ENCODE measurements around the gene IL13.

The IL13 gene

GRCh38 chr5:132677682-132678400 lies 19.9 kb downstream of the IL13 start:
- WGBS, 2 donors (ENCODE audit: extremely low coverage in 2 of 2, insufficient read length in 2 of 2, insufficient replicate concordance in 1 of 2): no CpG with 5 or more reads among the region's 15 CpGs
- Histone ChIP-seq H3K4me3 (ENCODE audit: low read length in 2 of 2) (no peak overlapping the region), H2BK15ac (ENCODE audit: low read length) (no peak overlapping the region), H3K36me3 (replicated peaks in 1 of 2; ENCODE audit: control insufficient read depth in 2 of 2, insufficient read depth in 2 of 2, low read length in 2 of 2) (no peaks in the 10 kb centered on the region), H3K27me3 (ENCODE audit: control insufficient read depth in 3 of 3, insufficient read depth in 3 of 3, low read depth in 1 of 3, low read length in 3 of 3) (peaks cover 0 to 19% (median 0%) of the 10 kb centered on the region in 3 experiments), H2AFZ (ENCODE audit: low read length) (no peak overlapping the region), H2BK5ac (ENCODE audit: low read length) (no peak overlapping the region), H3K27ac (replicated peaks; ENCODE audit: low read length) (no peak overlapping the region), H3K4ac (ENCODE audit: low read length) (no peak overlapping the region), H3K4me1 (ENCODE audit: control insufficient read depth in 2 of 2, insufficient read depth in 1 of 2, low read depth in 1 of 2, low read length in 2 of 2) (peaks cover 0 to 2% of the 10 kb centered on the region in 2 donors), H3K9ac (ENCODE audit: low read depth, low read length, poor library complexity) (no peak overlapping the region), H2AK5ac (ENCODE audit: low read depth, low read length) (no peak overlapping the region), H2BK120ac (ENCODE audit: low read depth, low read length) (no peak overlapping the region), H3K79me1 (ENCODE audit: low read depth, low read length) (no peaks in the 10 kb centered on the region), H3K18ac (ENCODE audit: low read length) (peak overlapping the region; percentile 60), H4K8ac (ENCODE audit: low read depth, low read length) (no peak overlapping the region), H3K4me2 (ENCODE audit: insufficient read depth, low read length, poor library complexity, severe bottlenecking) (no peak overlapping the region), H2BK12ac (ENCODE audit: low read length) (no peak overlapping the region), H4K91ac (ENCODE audit: low read depth, low read length, poor library complexity) (no peak overlapping the region), H3K23ac (ENCODE audit: low read depth, low read length, poor library complexity) (no peak overlapping the region), H3K14ac (ENCODE audit: low read length) (no peak overlapping the region), H3K9me3 (replicated peaks in 1 of 2; ENCODE audit: control insufficient read depth in 2 of 2, insufficient read depth in 1 of 2, low read depth in 1 of 2, low read length in 2 of 2) (no peaks in the 10 kb centered on the region)
- no peak for DNase-seq (ENCODE audit: low spot score)

GRCh38 chr5:132678735-132679134 lies 20.8 kb downstream of the IL13 start:
- Histone ChIP-seq H3K27ac (replicated peaks; ENCODE audit: low read length) (no peak overlapping the region), H3K79me1 (ENCODE audit: low read depth, low read length) (no peaks in the 10 kb centered on the region), H3K23ac (ENCODE audit: low read depth, low read length, poor library complexity) (no peak overlapping the region), H3K9ac (ENCODE audit: low read depth, low read length, poor library complexity) (no peak overlapping the region), H3K14ac (ENCODE audit: low read length) (no peak overlapping the region), H3K4ac (ENCODE audit: low read length) (no peak overlapping the region), H2AFZ (ENCODE audit: low read length) (no peak overlapping the region), H3K18ac (ENCODE audit: low read length) (no peak overlapping the region), H4K91ac (ENCODE audit: low read depth, low read length, poor library complexity) (no peak overlapping the region), H2AK5ac (ENCODE audit: low read depth, low read length) (no peak overlapping the region), H3K4me3 (ENCODE audit: low read length in 2 of 2) (peak overlapping the region in 1 of 2 donors; percentile 33), H2BK15ac (ENCODE audit: low read length) (no peak overlapping the region), H3K36me3 (replicated peaks in 1 of 2; ENCODE audit: control insufficient read depth in 2 of 2, insufficient read depth in 2 of 2, low read length in 2 of 2) (no peaks in the 10 kb centered on the region), H3K4me2 (ENCODE audit: insufficient read depth, low read length, poor library complexity, severe bottlenecking) (no peak overlapping the region), H3K27me3 (ENCODE audit: control insufficient read depth in 3 of 3, insufficient read depth in 3 of 3, low read depth in 1 of 3, low read length in 3 of 3) (peaks cover 0 to 14% (median 0%) of the 10 kb centered on the region in 3 experiments), H2BK5ac (ENCODE audit: low read length) (no peak overlapping the region), H4K8ac (ENCODE audit: low read depth, low read length) (no peak overlapping the region), H3K9me3 (replicated peaks in 1 of 2; ENCODE audit: control insufficient read depth in 2 of 2, insufficient read depth in 1 of 2, low read depth in 1 of 2, low read length in 2 of 2) (no peaks in the 10 kb centered on the region), H2BK12ac (ENCODE audit: low read length) (no peak overlapping the region), H3K4me1 (ENCODE audit: control insufficient read depth in 2 of 2, insufficient read depth in 1 of 2, low read depth in 1 of 2, low read length in 2 of 2) (peaks cover 0 to 2% of the 10 kb centered on the region in 2 donors), H2BK120ac (ENCODE audit: low read depth, low read length) (no peak overlapping the region)
- no peak for DNase-seq (ENCODE audit: low spot score)
- no CpG with 5 or more reads among the region's 1 CpG for WGBS, 2 donors (ENCODE audit: extremely low coverage in 2 of 2, insufficient read length in 2 of 2, insufficient replicate concordance in 1 of 2)

- H2BK120ac ChIP-seq (ENCODE audit: low read depth, low read length): no peak overlapping the region
- no peak overlapping the region for H4K8ac ChIP-seq (ENCODE audit: low read depth, low read length)
- no peak overlapping the region for H2AK5ac ChIP-seq (ENCODE audit: low read depth, low read length)
- no peaks in the 10 kb centered on the region for H3K9me3 ChIP-seq (replicated peaks in 1 of 2; ENCODE audit: control insufficient read depth in 2 of 2, insufficient read depth in 1 of 2, low read depth in 1 of 2, low read length in 2 of 2)
- peak overlapping the region in 1 of 2 donors; percentile 33 for H3K4me3 ChIP-seq (ENCODE audit: low read length in 2 of 2)
- H2BK5ac ChIP-seq (ENCODE audit: low read length): no peak overlapping the region
- H3K36me3 ChIP-seq (replicated peaks in 1 of 2; ENCODE audit: control insufficient read depth in 2 of 2, insufficient read depth in 2 of 2, low read length in 2 of 2): no peaks in the 10 kb centered on the region
- no peak overlapping the region for H3K27ac ChIP-seq (replicated peaks; ENCODE audit: low read length)
- no peak overlapping the region for H3K9ac ChIP-seq (ENCODE audit: low read depth, low read length, poor library complexity)
- H3K4me1 ChIP-seq (ENCODE audit: control insufficient read depth in 2 of 2, insufficient read depth in 1 of 2, low read depth in 1 of 2, low read length in 2 of 2): peaks cover 0 to 2% of the 10 kb centered on the region in 2 donors
- H2BK12ac ChIP-seq (ENCODE audit: low read length): no peak overlapping the region
- peaks cover 0 to 9% (median 0%) of the 10 kb centered on the region in 3 experiments for H3K27me3 ChIP-seq (ENCODE audit: control insufficient read depth in 3 of 3, insufficient read depth in 3 of 3, low read depth in 1 of 3, low read length in 3 of 3)
- DNase-seq (ENCODE audit: low spot score): no peak
- WGBS, 2 donors (ENCODE audit: extremely low coverage in 2 of 2, insufficient read length in 2 of 2, insufficient replicate concordance in 1 of 2): no CpG with 5 or more reads among the region's 7 CpGs
- no peak overlapping the region for H3K23ac ChIP-seq (ENCODE audit: low read depth, low read length, poor library complexity)
- no peak overlapping the region for H4K91ac ChIP-seq (ENCODE audit: low read depth, low read length, poor library complexity)
- no peak overlapping the region for H3K4ac ChIP-seq (ENCODE audit: low read length)
- no peak overlapping the region for H2AFZ ChIP-seq (ENCODE audit: low read length)
- H3K18ac ChIP-seq (ENCODE audit: low read length): no peak overlapping the region
- H3K4me2 ChIP-seq (ENCODE audit: insufficient read depth, low read length, poor library complexity, severe bottlenecking): no peak overlapping the region
- H3K14ac ChIP-seq (ENCODE audit: low read length): no peak overlapping the region
- H2BK15ac ChIP-seq (ENCODE audit: low read length): no peak overlapping the region
- no peaks in the 10 kb centered on the region for H3K79me1 ChIP-seq (ENCODE audit: low read depth, low read length)
Observed at GRCh38 chr5:132679166-132679565, 21.2 kb downstream of the IL13 start.

DNA sequence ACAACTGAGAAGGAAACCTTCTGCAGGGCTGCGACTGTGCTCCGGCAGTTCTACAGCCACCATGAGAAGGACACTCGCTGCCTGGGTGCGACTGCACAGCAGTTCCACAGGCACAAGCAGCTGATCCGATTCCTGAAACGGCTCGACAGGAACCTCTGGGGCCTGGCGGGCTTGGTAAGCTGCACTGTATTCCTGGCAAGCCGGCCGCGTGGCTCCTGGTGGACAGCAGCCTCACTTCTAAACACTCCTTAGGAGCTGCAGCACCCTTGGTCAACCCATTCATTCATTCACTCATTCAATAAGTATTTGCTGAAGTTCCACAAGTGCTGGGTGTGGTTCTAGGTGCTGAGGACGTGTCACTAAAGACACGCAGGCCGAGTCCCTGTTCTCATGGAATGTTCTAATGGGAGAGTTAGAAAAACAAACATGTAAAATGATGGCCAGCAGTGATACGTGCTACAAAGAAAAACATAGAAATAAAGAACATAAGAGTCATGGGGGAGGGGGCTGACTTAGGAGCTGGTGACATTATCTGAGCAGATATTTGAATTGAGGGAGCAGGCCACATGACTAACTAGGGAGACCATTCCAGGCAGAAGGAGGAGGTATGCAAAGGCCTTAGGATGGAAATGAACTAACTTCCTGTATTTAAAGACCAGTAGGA lies 21.9 kb downstream of the IL13 start:
- Histone ChIP-seq H4K8ac (ENCODE audit: low read depth, low read length) (no peak overlapping the region), H3K79me1 (ENCODE audit: low read depth, low read length) (no peaks in the 10 kb centered on the region), H3K27me3 (ENCODE audit: control insufficient read depth in 3 of 3, insufficient read depth in 3 of 3, low read depth in 1 of 3, low read length in 3 of 3) (peaks cover 0 to 8% (median 0%) of the 10 kb centered on the region in 3 experiments), H2AFZ (ENCODE audit: low read length) (no peak overlapping the region), H3K4me1 (ENCODE audit: control insufficient read depth in 2 of 2, insufficient read depth in 1 of 2, low read depth in 1 of 2, low read length in 2 of 2) (peaks cover 0 to 2% of the 10 kb centered on the region in 2 donors), H2BK5ac (ENCODE audit: low read length) (no peak overlapping the region), H3K23ac (ENCODE audit: low read depth, low read length, poor library complexity) (peak overlapping the region; percentile 39), H3K27ac (replicated peaks; ENCODE audit: low read length) (no peak overlapping the region), H3K18ac (ENCODE audit: low read length) (no peak overlapping the region), H2BK12ac (ENCODE audit: low read length) (no peak overlapping the region), H3K4me2 (ENCODE audit: insufficient read depth, low read length, poor library complexity, severe bottlenecking) (no peak overlapping the region), H3K9ac (ENCODE audit: low read depth, low read length, poor library complexity) (no peak overlapping the region), H3K4me3 (ENCODE audit: low read length in 2 of 2) (no peak overlapping the region), H3K14ac (ENCODE audit: low read length) (no peak overlapping the region), H3K4ac (ENCODE audit: low read length) (no peak overlapping the region), H2AK5ac (ENCODE audit: low read depth, low read length) (no peak overlapping the region), H3K9me3 (replicated peaks in 1 of 2; ENCODE audit: control insufficient read depth in 2 of 2, insufficient read depth in 1 of 2, low read depth in 1 of 2, low read length in 2 of 2) (no peaks in the 10 kb centered on the region), H2BK15ac (ENCODE audit: low read length) (no peak overlapping the region), H3K36me3 (replicated peaks in 1 of 2; ENCODE audit: control insufficient read depth in 2 of 2, insufficient read depth in 2 of 2, low read length in 2 of 2) (no peaks in the 10 kb centered on the region), H4K91ac (ENCODE audit: low read depth, low read length, poor library complexity) (no peak overlapping the region), H2BK120ac (ENCODE audit: low read depth, low read length) (no peak overlapping the region)
- WGBS, 2 donors (ENCODE audit: extremely low coverage in 2 of 2, insufficient read length in 2 of 2, insufficient replicate concordance in 1 of 2): no CpG with 5 or more reads among the region's 15 CpGs
- DNase-seq (ENCODE audit: low spot score): no peak
